Measurements from ENCODE around the gene COMT. TPM values are rescaled to one million over a fixed set of nuclear protein-coding genes. Genes with fewer than 3 reads are reported as not detected.

Gene COMT
- polyA plus RNA-seq, 1 experiment: 332 TPM

DNA sequence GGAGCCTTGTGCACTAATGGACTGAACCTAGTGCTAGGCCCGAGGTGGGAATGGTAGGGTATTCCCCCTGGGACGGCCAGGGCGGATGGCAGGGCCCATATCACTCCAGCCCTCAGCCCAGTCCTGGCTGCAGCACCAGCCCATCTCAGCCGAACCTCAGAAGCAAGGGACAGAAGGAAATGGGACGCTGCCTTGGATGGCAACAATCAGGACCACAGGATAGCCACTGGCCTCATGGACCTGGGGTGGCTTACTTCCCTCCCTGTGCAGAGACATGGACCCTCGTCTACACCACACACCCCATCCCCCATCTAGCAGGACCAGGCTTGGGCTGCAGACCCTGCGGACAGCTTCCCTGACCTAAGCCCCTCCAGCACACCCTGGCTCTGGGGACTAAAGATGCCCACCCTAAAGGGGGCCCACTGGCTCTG, 50.9 kb downstream of the COMT start:
- H3K4me3 ChIP-seq (ENCODE audit: low read depth, low read length): no peak overlapping the region
- ChIA-PET CTCF (interaction anchor here (4.8 kb wide), 1 partner anchor 22 kb away, joined by 27 read pairs; no protein-coding TSS in a partner anchor), POLR2A (no interaction called here)
- DNase-seq (ENCODE audit: low read depth): no peak
- TF ChIP-seq, protein P1, sequence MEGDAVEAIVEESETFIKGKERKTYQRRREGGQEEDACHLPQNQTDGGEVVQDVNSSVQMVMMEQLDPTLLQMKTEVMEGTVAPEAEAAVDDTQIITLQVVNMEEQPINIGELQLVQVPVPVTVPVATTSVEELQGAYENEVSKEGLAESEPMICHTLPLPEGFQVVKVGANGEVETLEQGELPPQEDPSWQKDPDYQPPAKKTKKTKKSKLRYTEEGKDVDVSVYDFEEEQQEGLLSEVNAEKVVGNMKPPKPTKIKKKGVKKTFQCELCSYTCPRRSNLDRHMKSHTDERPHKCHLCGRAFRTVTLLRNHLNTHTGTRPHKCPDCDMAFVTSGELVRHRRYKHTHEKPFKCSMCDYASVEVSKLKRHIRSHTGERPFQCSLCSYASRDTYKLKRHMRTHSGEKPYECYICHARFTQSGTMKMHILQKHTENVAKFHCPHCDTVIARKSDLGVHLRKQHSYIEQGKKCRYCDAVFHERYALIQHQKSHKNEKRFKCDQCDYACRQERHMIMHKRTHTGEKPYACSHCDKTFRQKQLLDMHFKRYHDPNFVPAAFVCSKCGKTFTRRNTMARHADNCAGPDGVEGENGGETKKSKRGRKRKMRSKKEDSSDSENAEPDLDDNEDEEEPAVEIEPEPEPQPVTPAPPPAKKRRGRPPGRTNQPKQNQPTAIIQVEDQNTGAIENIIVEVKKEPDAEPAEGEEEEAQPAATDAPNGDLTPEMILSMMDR (IDR thresholded peaks at IDR 0.05; ENCODE audit: insufficient read depth, low read depth, low read length): no peak
- no peaks in the 10 kb centered on the region for H3K27me3 ChIP-seq (ENCODE audit: control insufficient read depth, insufficient read depth, low read length)
- no peaks in the 10 kb centered on the region; the same call in 1 of the 2 replicates for H3K36me3 ChIP-seq (ENCODE audit: control insufficient read depth, insufficient read depth, low read length)

DNA sequence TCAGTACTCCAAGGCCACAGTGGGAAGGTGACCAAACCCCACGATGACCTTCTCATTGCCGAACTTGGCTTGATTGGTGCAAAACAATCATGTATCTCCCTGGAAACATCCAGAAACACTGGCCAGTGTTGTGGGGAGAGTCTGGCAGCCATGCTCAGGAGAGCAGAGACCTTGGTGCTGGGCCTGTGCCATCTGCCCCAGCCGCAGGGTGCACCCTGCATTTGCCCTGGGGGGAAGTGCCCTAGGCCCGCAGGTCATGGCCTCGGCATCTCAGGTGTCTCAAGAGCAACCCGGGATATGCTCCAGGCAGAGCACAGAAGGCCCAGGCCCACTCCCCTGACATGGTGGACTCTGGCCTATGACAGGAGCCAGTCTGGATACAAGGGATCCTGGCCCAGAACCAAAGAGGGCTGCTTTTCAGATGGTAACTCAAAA, 51.4 kb downstream of the COMT start:
- ChIA-PET POLR2A (no interaction called here), CTCF (no interaction called here)
- TF ChIP-seq, protein P1 (IDR thresholded peaks at IDR 0.05; ENCODE audit: insufficient read depth, low read depth, low read length): no peak
- H3K36me3 ChIP-seq (ENCODE audit: control insufficient read depth, insufficient read depth, low read length): no peaks in the 10 kb centered on the region; the same call in 1 of the 2 replicates
- H3K27me3 ChIP-seq (ENCODE audit: control insufficient read depth, insufficient read depth, low read length): no peaks in the 10 kb centered on the region
- no peak for DNase-seq (ENCODE audit: low read depth)
- no peak overlapping the region for H3K4me3 ChIP-seq (ENCODE audit: low read depth, low read length)

DNA sequence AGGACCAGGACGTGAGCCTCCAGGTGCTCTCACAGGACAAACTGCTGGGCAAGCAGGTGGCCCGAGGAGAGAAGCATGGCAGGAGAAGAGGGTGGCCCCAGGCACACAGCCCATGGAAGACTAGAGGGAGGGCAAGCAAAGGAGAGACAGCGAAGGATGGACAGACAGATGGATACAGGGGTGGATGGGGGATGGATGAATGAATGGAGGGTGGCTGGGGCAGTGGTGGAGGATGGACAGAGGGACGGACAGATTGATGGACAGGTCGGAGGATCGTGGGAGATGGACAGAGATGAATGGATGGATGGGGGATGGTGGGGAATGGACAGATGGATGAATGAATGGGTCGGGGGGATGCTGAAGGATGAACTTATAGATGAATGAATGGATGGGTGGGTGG, 52.4 kb downstream of the COMT start:
- Histone ChIP-seq H3K4me3 (ENCODE audit: low read depth, low read length) (no peak overlapping the region), H3K27me3 (ENCODE audit: control insufficient read depth, insufficient read depth, low read length) (no peaks in the 10 kb centered on the region), H3K36me3 (ENCODE audit: control insufficient read depth, insufficient read depth, low read length) (no peaks in the 10 kb centered on the region; the same call in 1 of the 2 replicates)
- CTCF ChIA-PET: no interaction called here
- no peak for DNase-seq (ENCODE audit: low read depth)
- POLR2A ChIA-PET: no interaction called here
- TF ChIP-seq, protein P1 (IDR thresholded peaks at IDR 0.05; ENCODE audit: insufficient read depth, low read depth, low read length): no peak

DNA sequence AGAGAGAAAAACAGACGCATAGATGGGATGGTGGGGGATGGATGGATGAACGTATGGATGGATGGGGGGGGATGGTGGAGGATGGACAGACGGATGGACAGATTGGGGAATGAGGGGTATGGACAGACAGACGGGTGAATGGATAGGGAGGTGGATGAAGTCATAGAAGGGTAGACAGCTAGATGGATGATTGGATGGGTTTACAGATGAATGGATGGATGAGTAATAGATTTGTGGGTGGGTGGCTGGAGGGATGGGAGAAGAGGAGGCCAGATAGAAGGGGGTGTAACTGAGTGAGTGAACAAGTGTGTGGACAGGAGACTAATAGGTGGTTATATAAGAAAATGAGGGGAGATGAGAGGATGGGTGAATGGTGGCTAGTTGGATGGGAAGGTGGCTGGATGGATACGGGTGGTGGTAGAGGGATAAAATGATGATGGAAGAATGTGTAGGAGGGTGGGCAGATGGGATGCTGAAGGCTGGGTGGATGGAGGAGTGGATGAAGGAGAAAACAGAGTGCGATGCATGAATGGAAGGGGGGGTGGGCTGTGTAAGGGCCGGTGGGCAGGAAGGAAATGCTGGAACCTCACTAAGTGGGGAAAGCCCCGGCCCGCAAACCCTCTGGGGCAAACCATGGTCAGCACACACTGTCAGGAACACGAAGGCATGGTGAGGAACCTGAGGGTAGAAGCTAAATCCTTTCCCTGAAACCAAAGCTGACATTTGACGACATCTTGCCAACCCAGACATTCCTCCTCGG, 53.5 kb downstream of the COMT start:
- DNase-seq (ENCODE audit: low read depth): no peak
- TF ChIP-seq, protein P1 (IDR thresholded peaks at IDR 0.05; ENCODE audit: insufficient read depth, low read depth, low read length): no peak
- POLR2A ChIA-PET: no interaction called here
- Histone ChIP-seq H3K27me3 (ENCODE audit: control insufficient read depth, insufficient read depth, low read length) (no peaks in the 10 kb centered on the region), H3K36me3 (ENCODE audit: control insufficient read depth, insufficient read depth, low read length) (no peaks in the 10 kb centered on the region; the same call in 1 of the 2 replicates), H3K4me3 (ENCODE audit: low read depth, low read length) (no peak overlapping the region)
- CTCF ChIA-PET: interaction anchor here (2.9 kb wide), 1 partner anchor 19 kb away, joined by 11 read pairs; no protein-coding TSS in a partner anchor

DNA sequence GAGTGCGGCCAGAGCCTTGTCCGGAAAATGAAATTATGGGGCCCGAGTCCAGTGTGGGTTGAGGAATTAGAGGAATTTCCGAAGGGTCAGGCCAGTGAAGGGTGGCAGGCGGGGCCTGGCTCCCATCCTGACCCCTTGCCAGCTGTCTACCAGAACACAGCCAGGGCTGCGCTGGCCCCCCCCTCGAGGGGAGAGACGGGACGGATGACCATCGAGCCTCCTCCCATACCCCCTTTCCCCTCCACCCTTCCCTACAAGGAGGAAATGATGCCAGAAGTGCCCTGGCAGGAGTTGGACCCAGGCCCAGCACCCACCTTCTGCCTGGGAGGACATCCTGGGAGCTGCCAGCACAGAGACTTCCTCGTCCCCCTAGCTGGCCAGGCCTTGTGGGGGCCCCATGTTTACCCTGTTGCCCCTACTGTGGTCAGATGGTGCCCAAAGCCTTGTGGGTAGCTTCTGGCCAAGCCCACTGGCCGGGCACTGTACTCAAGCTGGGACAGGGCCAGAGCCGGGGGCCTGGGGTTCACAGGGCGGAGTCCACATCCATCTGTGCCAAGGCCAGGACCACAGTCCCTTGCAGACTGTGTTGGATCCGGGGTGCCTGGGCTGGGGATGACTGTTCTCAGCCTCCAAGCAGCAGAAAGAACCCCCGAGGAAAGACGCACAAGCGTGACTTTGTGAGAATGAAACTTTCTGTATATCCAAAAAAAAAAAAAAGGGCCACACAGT, 54.2 kb downstream of the COMT start:
- DNase-seq (ENCODE audit: low read depth): no peak
- Histone ChIP-seq H3K36me3 (ENCODE audit: control insufficient read depth, insufficient read depth, low read length) (no peaks in the 10 kb centered on the region), H3K4me3 (ENCODE audit: low read depth, low read length) (no peak overlapping the region), H3K27me3 (ENCODE audit: control insufficient read depth, insufficient read depth, low read length) (no peaks in the 10 kb centered on the region)
- TF ChIP-seq, protein P1 (IDR thresholded peaks at IDR 0.05; ENCODE audit: insufficient read depth, low read depth, low read length): no peak
- CTCF ChIA-PET: interaction anchor here (2.9 kb wide), 1 partner anchor 18 kb away, joined by 11 read pairs; no protein-coding TSS in a partner anchor
- POLR2A ChIA-PET: no interaction called here

All from BJ (cell line).